GM18517 (cell line): ENCODE measurements around the gene GCGR.

Experiments used
- ATAC-seq: cut with Tn5 transposase; IDR thresholded peaks from one replicate; pipeline ENCODE4 v1.9.1; 2021; ENCODE audit warnings: mild to moderate bottlenecking, moderate library complexity; ENCODE audit not compliant: unreplicated experiment

GCGR gene

DNA sequence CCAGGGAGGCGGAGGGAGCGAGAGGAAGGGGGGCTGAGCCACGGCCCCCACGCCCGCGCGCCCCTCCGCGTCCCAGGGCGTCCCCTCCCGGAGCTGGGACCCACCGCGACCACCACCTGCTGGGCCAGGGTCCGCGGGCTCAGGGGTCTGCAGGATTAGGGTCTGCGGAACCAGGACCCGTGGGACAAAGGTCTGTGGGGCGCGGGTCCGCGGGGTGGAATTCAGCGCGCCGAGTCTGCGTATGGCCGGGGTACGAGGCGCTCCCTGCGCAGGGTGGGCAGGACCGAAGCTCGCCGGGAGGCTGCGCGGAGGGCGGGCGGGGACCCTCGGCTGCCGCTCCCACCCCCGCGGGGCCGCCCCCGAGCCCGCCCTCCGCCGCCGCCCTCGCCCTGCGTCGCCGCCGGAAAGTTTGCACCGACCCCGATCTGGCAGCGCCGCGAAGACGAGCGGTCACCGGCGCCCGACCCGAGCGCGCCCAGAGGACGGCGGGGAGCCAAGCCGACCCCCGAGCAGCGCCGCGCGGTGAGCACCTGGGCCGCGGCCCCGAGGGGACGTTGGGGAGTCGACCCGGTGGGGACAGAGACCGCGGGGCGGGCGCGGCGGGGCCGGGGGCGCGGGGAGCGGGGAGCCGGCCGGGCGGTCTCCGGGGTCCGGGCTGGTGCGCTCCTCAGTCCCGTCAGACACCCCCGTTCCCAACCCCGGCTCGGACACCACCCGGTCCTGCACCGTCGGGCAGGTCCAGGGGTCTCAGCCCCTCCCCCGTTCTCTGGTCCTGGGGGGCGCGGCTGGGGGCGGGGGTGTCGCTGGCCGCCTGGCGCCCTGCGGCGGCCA lies at the start of gene GCGR:
GCGR (plus strand) TSS at position 423 of the 831 bp plus-strand sequence. CDS start 4,869 bp downstream, outside the sequence.
- ATAC-seq = no peak

DNA sequence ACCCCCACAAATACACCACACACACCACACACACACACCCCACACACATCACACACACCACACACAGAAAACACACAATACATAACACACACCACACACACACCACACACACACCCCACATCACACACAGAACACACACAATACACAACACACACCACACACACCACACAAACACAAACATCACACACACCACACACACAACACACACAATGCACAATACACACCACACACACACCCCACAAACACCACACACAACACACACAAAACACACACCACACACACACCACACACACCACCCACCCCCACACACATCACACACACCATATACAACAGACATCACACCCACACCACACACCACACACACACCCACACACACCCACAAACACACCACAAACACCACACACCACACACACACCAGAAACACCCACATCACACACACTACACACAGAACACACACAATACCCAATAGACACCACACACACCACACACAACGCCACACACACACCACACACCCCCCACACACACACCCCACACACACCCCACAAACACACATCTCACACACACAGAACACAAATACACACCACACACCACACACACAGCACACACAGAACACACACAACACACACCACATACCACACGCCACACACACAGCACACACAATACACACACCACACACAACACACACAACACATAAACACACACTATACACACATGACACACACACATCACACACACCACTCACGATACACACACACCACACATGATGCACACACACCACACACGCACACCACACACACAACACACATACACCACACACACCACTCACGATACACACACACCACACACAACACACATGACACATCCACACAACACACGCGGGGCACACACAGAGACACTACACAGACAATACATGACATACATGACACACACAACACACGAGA lies 11.0 kb upstream of the GCGR start:
- no peak for ATAC-seq

DNA sequence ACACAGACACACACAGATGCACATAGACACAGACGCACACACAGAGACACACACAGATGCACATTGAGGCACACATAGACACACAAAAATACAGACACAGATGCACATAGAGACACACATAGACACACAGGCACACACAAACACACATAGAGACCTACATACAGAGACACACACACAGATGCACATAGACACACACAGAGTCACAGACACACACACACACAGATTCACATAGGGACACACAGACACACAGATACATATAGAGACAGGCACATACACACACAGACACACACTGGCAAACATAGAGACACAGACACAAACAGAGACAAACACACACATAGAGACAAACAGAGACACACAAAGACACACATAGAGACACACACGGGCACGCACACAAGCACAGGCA lies 9.9 kb upstream of the GCGR start:
- no peak for ATAC-seq

DNA sequence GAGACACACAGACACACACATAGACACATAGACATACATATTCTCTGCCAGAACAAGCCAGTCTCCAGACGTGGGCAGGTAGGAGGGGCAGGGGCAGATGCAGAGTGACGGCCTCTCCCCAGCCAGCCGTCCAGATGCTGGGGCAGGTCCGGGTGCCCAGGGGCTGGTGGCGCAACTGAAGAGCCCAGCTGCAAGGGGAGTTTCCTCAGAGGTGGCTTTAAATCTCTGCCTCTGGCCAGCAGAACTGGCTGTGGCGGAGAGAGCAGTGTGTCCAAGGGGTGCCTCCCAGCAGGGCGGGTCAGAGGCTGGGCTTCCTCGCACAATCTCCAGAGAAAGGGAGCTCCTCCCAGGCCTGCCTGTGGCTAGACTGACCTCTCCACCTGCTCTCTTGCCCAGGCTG lies 9.4 kb upstream of the GCGR start:
- no peak for ATAC-seq

DNA sequence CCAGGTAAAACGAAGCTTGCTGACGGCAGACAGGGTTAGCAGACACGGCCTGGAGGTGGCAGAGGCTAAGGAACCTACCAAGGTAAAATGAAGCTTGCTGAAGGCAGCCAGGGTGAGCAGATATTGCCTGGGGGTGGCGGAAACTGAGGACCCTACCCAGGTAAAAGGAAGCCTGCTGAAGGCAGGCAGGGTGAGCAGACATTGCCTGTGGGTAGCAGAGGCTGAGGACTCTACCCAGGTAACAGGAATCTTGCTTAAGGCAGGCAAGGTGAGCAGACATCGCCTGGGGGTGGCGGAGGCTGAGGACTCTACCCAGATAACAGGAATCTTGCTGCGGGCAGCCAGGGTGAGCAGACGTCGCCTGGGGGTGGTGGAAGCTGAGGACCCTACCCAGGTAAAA lies 2.6 kb upstream of the GCGR start:
- no peak for ATAC-seq

DNA sequence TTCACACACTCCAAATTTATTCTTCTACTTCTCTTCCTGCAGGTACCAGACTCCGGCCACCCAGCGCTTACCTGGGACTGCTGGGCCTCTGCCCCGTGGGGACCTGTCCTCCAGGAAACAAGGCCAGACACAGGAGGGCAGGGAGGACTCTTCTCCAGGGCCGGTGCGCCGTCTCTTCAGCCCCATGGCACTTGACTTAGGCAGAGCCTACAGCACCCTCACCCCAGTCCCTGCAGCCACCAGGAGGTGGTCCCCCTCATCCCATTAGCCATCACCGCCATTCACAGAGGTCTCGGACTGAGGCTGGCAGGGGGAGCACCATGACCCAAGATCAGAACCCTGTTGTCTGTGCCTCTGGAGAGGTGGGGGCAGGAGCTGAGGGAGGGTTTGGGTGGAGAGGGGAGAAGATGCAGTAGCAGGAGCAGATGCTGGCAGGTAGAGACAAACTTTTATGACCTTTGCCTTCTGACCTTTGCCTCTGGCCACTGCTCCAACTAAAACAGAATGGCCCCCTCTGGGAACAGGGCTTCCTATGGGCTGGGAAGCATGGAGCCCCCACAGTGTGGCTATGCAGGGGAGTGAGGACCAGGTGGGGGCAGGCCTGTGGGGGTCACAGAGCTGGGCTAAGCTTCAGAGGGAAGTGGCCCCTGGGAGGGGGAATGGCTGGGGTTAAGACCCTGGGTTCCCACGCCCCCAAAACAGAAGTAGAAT lies 1.7 kb upstream of the GCGR start:
- ATAC-seq = no peak

DNA sequence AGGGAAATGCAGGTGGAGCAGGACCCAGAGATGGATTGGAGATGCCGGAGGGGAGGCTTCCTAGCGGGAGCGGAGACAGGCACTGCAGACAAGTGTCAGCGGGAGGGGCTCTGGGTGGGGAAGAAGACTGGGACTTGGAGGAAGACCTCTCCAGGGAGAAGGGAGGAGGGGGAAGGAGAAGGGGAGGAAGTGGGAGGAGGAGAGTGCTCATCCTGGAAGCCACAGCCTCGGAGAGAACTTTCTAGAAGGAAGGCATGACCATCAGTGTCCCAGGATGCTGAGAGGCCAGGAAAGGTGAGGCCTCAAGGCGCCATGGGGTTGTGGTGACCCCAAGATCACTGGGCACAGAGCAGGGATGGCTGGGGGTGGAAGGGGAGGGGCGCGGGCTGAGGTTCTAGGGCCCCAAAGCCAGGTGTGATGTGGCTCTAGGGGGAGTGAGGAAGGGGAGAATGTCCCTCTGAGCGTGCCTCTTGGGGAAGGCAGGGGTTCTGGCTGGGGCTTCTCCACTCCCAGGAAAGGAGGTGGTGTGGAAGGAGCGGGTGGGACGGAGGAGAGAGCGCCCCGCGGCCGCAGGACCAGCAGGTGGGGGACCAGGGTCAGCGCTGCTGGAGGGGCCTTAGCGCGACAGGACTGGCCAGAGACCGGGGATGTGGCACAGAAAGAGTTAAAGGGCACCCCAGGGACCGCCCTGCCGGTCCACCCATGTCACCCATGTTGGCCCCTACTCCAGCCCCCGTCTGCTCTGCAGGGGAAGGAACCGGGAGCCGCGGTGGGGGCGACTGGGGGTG lies 900 bp upstream of the GCGR start:
- no peak for ATAC-seq

DNA sequence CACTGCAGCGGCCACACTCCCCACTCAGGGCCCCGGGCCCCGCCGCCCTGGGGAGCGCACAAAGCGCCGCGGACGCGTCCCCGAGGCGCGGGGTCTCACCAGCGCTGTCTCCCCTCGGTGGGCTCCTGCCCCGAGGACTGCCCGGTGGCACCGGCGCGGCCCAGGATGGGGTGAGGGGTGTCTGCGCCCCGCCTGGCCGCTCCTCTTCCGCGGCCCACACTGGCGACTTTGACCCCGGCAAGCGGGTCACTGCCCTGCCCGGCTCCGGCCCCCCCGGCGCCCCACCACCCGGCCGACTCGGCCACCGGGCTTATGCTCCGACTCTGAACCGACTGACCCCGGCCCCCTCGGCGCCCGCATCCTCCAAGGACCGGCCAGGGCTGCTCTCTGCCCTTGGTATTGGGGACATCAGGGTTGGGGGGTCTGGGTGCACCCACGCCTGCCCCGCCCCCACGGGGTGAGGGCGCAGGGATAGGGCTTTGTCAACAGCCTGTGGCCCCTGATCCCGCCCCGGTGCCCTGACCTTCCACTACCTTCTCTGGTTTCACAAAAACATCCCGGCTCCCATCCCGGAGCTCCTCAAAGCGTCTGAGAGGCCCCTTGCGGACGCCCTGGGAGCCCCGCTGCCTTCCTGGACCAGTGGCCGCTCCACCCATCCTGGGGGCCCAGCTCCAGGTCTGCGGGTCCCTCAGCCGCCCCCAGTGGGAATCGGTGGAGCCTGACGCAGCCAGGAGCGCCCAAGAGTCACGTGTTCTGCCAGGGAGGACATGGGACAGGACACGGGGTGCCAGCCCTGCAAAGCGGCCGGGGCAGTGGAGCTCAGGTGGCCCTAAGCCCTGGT lies 829 bp downstream of the GCGR start:
- no peak for ATAC-seq

DNA sequence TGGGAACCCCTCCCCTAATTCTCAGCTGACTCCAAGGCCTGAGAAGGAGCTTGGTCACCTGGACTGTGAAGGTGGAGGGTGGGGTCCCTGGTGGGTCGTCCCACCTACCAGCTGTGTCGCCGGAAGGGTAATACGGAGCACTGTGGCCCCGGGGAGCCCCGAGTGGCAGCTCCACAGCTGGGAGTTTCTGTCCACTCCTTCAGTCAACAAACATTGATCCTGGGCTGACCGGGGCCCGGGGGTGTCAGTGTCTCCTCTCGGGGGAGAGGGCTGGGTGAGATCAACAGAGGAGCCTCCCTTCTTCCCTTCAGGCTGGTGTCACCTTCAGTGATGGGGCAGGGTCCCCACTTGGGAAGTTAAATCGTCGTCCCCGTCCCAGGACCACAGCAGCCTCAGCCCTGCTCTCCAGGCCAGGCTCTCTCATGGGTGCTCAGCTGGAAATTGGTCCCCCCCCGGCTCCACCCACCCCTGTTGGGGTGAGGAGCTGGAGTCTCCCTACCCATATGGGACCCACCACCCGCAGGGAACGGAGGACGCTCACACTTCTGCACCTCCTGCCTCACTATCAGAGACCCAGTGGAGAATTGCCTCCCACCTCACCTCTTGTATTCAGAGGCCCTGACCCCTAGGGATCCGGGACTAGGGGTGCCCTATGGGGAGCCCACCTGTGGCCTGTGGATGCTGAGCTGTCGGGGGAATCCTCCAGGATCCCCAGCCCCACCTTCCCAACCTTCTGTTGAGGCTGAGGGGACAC lies 1.9 kb downstream of the GCGR start:
- ATAC-seq = no peak

DNA sequence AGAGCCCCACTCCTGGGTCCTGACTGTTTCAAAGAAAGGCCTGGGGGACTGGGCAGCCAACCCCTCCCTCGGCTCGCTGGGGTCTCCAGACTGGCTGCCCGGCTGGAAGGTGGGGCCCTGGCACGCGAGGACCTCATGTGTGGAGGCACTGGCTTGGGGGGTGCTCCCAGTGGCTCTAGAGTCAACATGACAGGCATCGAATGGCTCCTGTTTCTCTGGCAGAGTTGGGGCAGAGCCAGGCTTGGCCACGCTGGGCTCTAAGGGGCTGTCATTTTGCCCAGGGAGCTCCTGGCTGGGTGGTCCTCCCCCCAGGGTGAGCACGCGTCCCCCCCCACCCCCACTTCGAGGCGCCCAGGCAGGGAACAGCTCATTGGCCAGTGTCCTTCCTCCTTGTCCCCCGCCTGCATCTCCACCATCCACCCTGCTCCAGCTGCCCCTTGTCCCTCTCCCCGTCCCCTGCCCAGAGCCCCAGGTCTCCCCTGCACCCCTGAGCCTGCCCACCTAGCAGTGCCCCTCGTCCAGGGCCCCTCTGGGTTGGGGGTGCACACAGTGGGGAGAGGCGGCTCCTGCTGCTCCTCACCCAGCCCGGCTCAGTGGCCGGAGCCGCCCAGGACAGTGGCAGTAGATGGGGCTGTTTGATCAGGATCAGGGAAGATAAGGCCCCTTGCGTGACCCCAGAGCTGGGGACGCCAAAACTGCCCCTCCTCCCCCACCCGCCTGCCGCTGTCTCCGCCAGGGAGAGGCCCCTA lies 2.7 kb downstream of the GCGR start:
- ATAC-seq = no peak

DNA sequence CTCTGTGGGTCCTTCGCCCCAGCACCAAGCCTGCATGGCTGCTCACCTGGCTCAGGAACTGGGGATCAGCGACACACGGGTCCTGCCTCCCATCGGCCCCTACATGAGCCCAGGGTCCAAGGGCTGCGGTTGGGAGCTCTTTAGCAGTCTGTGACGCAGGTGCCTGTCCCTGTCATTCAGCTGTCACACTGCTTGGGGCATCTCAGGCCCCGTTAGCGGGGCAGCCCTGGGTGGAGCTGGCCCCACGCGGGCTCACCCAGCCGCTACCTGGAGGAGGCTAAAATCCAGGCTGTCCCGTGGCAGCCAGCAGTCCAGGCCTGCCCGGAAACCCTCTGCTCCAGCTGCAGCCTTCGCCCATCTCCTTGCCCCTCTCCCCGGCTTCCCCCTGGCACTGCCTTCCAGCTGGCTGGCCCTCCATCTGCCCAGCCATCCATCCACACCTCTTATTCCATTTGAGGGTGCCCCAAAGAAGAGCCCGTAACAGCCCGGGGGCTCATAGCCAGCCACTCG lies 3.3 kb downstream of the GCGR start:
- no peak for ATAC-seq

DNA sequence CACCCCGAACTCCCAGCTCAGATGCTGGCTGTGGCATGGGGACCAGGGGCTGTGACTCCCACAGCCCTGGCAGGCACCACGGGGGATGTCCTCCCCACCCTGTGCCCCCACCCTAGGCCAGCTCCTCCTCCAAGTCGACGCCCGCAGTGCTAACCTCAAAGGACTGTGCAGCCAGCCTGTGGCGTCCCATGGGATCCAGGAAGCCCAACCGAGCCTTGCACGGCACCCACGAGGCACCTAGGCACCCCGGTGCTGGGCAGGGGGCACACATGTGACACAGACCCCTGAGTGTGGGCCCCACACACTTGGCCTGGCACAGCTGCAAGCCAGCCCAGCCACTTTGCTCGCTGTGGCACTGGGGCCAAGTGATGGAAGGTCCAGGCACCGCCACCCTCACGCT lies 3.9 kb downstream of the GCGR start:
- no peak for ATAC-seq

DNA sequence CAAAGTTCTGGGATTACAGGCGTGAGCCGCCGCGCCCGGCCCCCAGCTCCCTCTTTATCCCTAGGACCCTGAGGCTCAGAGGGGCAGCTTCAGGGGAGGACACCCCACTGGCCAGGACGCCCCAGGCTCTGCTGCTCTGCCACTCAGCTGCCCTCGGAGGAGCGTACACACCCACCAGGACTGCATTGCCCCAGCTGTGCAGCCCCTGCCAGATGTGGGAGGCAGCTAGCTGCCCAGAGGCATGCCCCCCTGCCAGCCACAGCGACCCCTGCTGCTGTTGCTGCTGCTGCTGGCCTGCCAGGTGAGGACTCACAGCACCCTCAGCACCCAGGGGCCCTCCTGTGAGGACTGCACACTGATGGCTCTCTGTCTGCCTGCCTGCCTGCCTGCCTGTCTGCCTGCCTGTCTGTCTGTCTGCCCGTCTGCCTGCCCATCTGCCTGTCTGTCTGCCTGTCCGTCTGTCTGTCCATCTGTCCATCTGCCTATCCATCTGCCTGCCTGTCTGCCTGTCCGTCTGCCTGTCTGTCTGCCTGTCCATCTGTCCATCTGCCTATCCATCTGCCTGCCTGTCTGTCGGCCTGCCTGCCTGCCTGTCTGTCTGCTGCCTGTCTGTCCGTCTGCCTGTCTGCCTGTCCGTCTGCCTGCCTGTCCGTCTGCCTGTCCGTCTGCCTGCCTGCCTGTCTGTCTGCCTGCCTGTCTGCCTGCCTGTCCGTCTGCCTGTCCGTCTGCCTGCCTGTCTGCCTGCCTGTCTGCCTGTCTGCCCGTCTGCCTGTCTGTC lies 5.0 kb downstream of the GCGR start:
- no peak for ATAC-seq

DNA sequence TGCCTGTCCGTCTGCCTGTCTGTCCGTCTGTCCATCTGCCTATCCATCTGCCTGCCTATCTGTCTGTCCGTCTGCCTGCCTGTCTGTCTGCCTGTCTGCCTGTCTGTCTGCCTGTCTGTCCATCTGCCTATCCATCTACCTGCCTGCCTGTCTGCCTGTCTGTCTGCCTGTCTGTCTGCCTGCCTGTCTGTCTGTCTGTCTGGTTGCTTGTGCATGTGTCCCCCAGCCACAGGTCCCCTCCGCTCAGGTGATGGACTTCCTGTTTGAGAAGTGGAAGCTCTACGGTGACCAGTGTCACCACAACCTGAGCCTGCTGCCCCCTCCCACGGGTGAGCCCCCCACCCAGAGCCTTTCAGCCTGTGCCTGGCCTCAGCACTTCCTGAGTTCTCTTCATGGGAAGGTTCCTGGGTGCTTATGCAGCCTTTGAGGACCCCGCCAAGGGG lies 5.6 kb downstream of the GCGR start:
- no peak for ATAC-seq

DNA sequence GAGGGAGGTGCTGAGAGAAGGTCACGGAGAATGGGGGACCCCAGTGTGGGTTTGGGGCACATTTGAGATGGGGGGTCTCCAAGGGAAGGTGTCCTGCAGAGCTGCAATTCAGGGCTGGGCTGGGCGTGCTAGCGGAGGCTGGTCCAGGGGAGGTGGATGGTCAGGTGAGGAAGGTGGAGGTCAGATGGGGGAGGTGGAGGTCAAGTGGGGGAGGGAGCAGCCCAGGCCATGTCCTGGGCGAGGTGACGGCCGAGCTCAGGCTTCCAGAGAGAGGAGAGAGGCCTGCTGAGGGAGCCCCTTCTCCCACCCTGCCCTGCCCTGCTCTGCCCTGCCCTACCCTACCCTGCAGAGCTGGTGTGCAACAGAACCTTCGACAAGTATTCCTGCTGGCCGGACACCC lies 6.5 kb downstream of the GCGR start:
- no peak for ATAC-seq

DNA sequence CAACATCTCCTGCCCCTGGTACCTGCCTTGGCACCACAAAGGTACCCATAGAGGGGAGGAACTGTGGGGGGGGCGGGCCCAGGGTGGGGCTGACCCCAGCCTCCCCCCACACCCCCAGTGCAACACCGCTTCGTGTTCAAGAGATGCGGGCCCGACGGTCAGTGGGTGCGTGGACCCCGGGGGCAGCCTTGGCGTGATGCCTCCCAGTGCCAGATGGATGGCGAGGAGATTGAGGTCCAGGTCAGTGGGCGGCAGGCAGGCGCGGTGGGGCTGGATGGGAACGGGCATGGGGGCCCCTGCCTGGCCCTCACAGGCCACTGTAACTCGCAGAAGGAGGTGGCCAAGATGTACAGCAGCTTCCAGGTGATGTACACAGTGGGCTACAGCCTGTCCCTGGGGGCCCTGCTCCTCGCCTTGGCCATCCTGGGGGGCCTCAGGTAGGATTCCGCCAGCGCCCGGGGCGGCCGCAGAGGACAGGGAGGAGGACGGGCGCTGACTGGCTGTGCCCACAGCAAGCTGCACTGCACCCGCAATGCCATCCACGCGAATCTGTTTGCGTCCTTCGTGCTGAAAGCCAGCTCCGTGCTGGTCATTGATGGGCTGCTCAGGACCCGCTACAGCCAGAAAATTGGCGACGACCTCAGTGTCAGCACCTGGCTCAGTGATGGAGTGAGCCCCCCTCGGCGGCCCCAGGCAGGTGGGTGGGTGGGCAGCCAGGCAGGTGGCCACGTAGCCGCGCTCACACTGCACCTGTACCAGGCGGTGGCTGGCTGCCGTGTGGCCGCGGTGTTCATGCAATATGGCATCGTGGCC lies 7.1 kb downstream of the GCGR start:
- ATAC-seq = no peak
